Fibroblast of lung (primary cell): Measurements from ENCODE around the gene KLF16. TPM values are rescaled to one million over a fixed set of nuclear protein-coding genes. Genes with fewer than 3 reads are reported as not detected.

Experiments used
- DNase-seq, 2 donors: peaks; one replicate each; pipeline versions ENCODE4 v3.0.0 to v3.0.0-alpha.2; 2010; ENCODE audit warnings: low read depth in 2 of 2
- H2AFZ ChIP-seq: 2 replicates; pipeline ENCODE4 v1.5.1; 2012; ENCODE audit warnings: low read length, control low read depth, inconsistent platforms
- H3K27ac ChIP-seq: 2 replicates; pipeline ENCODE4 v1.5.1; 2011; ENCODE audit warnings: low read length, control low read depth; ENCODE audit not compliant: insufficient read depth
- H3K27me3 ChIP-seq: 2 replicates; pipeline ENCODE4 v1.5.1; 2011; ENCODE audit warnings: mild to moderate bottlenecking, low read length; ENCODE audit not compliant: control insufficient read depth, insufficient read depth
- H3K36me3 ChIP-seq: 2 replicates; pipeline ENCODE4 v1.5.1; 2011; ENCODE audit warnings: low read length; ENCODE audit not compliant: control insufficient read depth, insufficient read depth
- H3K4me1 ChIP-seq: 2 replicates; pipeline ENCODE4 v1.5.1; 2011; ENCODE audit warnings: low read length; ENCODE audit not compliant: control insufficient read depth, insufficient read depth; ENCODE audit errors: extremely low read depth
- H3K4me2 ChIP-seq: 2 replicates; pipeline ENCODE4 v1.5.1; 2011; ENCODE audit warnings: low read length, control low read depth; ENCODE audit not compliant: insufficient read depth; ENCODE audit errors: extremely low read depth
- H3K4me3 ChIP-seq, 4 experiments: fragments of 200-600 bp in 1 of 4; sonication (generic) in 1 of 4; replicated peaks in 1 of 4; 2 replicates each; pipeline ENCODE4 v1.5.1; 2011 to 2016; ENCODE audit warnings: low read length in 4 of 4, low read depth in 3 of 4, mild to moderate bottlenecking in 3 of 4, control low read depth in 2 of 4, inconsistent platforms in 1 of 4, mixed read lengths in 1 of 4; ENCODE audit not compliant: insufficient read depth in 1 of 4; ENCODE audit errors: control extremely low read depth in 1 of 4
- H3K79me2 ChIP-seq: 2 replicates; pipeline ENCODE4 v1.5.1; 2012; ENCODE audit warnings: mild to moderate bottlenecking, low read length, inconsistent platforms; ENCODE audit not compliant: control insufficient read depth, insufficient read depth
- H3K9ac ChIP-seq: 2 replicates; pipeline ENCODE4 v1.5.1; 2011; ENCODE audit warnings: mild to moderate bottlenecking, low read length, control low read depth; ENCODE audit not compliant: insufficient read depth
- H3K9me3 ChIP-seq: 2 replicates; pipeline ENCODE4 v1.5.1; 2012; ENCODE audit warnings: low read depth, low read length; ENCODE audit not compliant: control insufficient read depth, insufficient read depth
- H4K20me1 ChIP-seq: 2 replicates; pipeline ENCODE4 v1.5.1; 2011; ENCODE audit warnings: low read length; ENCODE audit not compliant: control insufficient read depth, insufficient read depth; ENCODE audit errors: extremely low read depth
- CTCF ChIP-seq, 2 donors: IDR thresholded peaks in 1 of 2; conservative IDR thresholded peaks in 1 of 2; 1 replicate in 1 of 2; 2 replicates in 1 of 2; pipeline ENCODE4 v1.5.1; 2011 to 2012; ENCODE audit warnings: low read length in 2 of 2, control low read depth in 1 of 2, inconsistent platforms in 1 of 2, low read depth in 1 of 2, mild to moderate bottlenecking in 1 of 2
- EZH2 ChIP-seq: IDR thresholded peaks from 2 replicates; pipeline ENCODE4 v1.5.1; 2012; ENCODE audit warnings: low read length, control low read depth, mild to moderate bottlenecking; ENCODE audit errors: missing control alignments
- polyA plus RNA-seq, 2 donors: library from polyadenylated mRNA; depleted of rRNA in 1 of 2; stranded (reverse) in 1 of 2; unstranded in 1 of 2; fragments of >200 nt; gene quantifications; 2 replicates each; pipeline ENCODE4 v1.2.1, GENCODE V29; 2011 to 2012; ENCODE audit warnings: missing spikeins in 1 of 2
- total RNA-seq: library from RNA; depleted of rRNA; stranded (reverse); fragments of >200 nt; gene quantifications from 2 replicates; pipeline ENCODE4 v1.2.1, GENCODE V29; 2014

Gene KLF16
- total and polyA plus RNA-seq, 2 donors (not counting 1 experiment from before 2014, with no cell fraction given) = 4.2 to 6.9 TPM

GRCh38 chr19:1826557-1827521 is 36.5 kb downstream of the KLF16 start:
- H3K4me1 ChIP-seq = peaks cover 5% of the 10 kb centered on the region
- no peak overlapping the region for H2AFZ ChIP-seq
- H4K20me1 ChIP-seq = no peaks in the 10 kb centered on the region
- H3K4me2 ChIP-seq = no peak overlapping the region
- no peak for DNase-seq
- no peak for TF ChIP-seq EZH2
- TF ChIP-seq CTCF (conservative IDR thresholded peaks at IDR 0.05 in 1 of 2, IDR thresholded peaks at IDR 0.05 in 1 of 2; ENCODE audit: low read depth in 1 of 2, low read length in 2 of 2) = no peak
- H3K36me3 ChIP-seq = peaks cover 8% of the 10 kb centered on the region
- no peaks in the 10 kb centered on the region for H3K9me3 ChIP-seq
- no peak overlapping the region for H3K27ac ChIP-seq
- no peaks in the 10 kb centered on the region for H3K27me3 ChIP-seq
- peaks cover 10% of the 10 kb centered on the region for H3K79me2 ChIP-seq
- H3K9ac ChIP-seq = no peak overlapping the region
- no peak overlapping the region for H3K4me3 ChIP-seq

- Histone ChIP-seq H4K20me1 (no peaks in the 10 kb centered on the region), H3K4me3 (no peak overlapping the region), H3K36me3 (peaks cover 10% of the 10 kb centered on the region), H3K9me3 (no peaks in the 10 kb centered on the region), H3K4me1 (peaks cover 5% of the 10 kb centered on the region), H2AFZ (no peak overlapping the region), H3K4me2 (no peak overlapping the region), H3K27me3 (no peaks in the 10 kb centered on the region), H3K9ac (no peak overlapping the region), H3K79me2 (peaks cover 8% of the 10 kb centered on the region), H3K27ac (no peak overlapping the region)
- no peak for TF ChIP-seq EZH2
- peak; percentile 77 to 82 for TF ChIP-seq CTCF (conservative IDR thresholded peaks at IDR 0.05 in 1 of 2, IDR thresholded peaks at IDR 0.05 in 1 of 2; ENCODE audit: low read depth in 1 of 2, low read length in 2 of 2)
- peak; percentile 47 to 64 for DNase-seq
These were observed 37.3 kb downstream of the KLF16 start for GRCh38 chr19:1825909-1826556.

GRCh38 chr19:1824252-1824622 is 39.1 kb downstream of the KLF16 start:
- no peak overlapping the region for H3K9ac ChIP-seq
- peaks cover 12% of the 10 kb centered on the region for H3K36me3 ChIP-seq

More at GRCh38 chr19:1824252-1824622, 39.1 kb downstream of the KLF16 start:
- Histone ChIP-seq H3K9me3 (no peaks in the 10 kb centered on the region), H4K20me1 (no peaks in the 10 kb centered on the region), H3K4me3 (no peak overlapping the region), H3K4me2 (no peak overlapping the region), H3K79me2 (peaks cover 3% of the 10 kb centered on the region), H2AFZ (no peak overlapping the region), H3K27me3 (no peaks in the 10 kb centered on the region), H3K4me1 (peaks cover 5% of the 10 kb centered on the region), H3K27ac (no peak overlapping the region)
- DNase-seq = no peak
- TF ChIP-seq EZH2 (no peak), CTCF (conservative IDR thresholded peaks at IDR 0.05 in 1 of 2, IDR thresholded peaks at IDR 0.05 in 1 of 2; ENCODE audit: low read depth in 1 of 2, low read length in 2 of 2) (no peak)
